Measurements from ENCODE around the gene CAV1.
"Not testable (repeated sequence)": the region's sequence is repeated elsewhere in the genome, so short reads cannot be mapped to it uniquely, and the experiment has no call there.

Gene CAV1

GRCh38 chr7:116524609-116525297 is at the start of gene CAV1:
CAV1 (plus strand) TSS chr7:116525036; CDS start chr7:116525063, 27 bp downstream.
- Histone ChIP-seq H3K9ac (ENCODE audit: low read length in 2 of 2) (peak within 1 kb of the TSS; percentile 99 to 100), H3K4me3 (ENCODE audit: low read length in 2 of 2) (peak within 1 kb of the TSS; percentile 89 to 98), H3K36me3 (ENCODE audit: control insufficient read depth in 2 of 2, insufficient read depth in 2 of 2, low read length in 2 of 2) (peaks cover 2 to 10% of the 10 kb centered on the region in 2 donors), H3K9me3 (ENCODE audit: control insufficient read depth in 2 of 2, low read length in 2 of 2) (no peaks in the 10 kb centered on the region), H3K4me1 (ENCODE audit: control insufficient read depth, insufficient read depth, low read length) (peaks cover 41% of the 10 kb centered on the region), H3K27ac (ENCODE audit: low read length) (peak within 1 kb of the TSS; percentile 100), H3K27me3 (ENCODE audit: control insufficient read depth in 1 of 2, insufficient read depth in 2 of 2, low read length in 2 of 2) (peaks cover 0 to 2% of the 10 kb centered on the region in 2 donors)

GRCh38 chr7:116477625-116478024 is 47.2 kb upstream of the CAV1 start:
- H3K9ac ChIP-seq (ENCODE audit: low read length in 2 of 2), result no peak overlapping the region
- no peaks in the 10 kb centered on the region for H3K36me3 ChIP-seq (ENCODE audit: control insufficient read depth in 2 of 2, insufficient read depth in 2 of 2, low read length in 2 of 2)
- H3K4me1 ChIP-seq (ENCODE audit: control insufficient read depth, insufficient read depth, low read length), result no peaks in the 10 kb centered on the region
- no peaks in the 10 kb centered on the region for H3K27me3 ChIP-seq (ENCODE audit: control insufficient read depth in 1 of 2, insufficient read depth in 2 of 2, low read length in 2 of 2)
- no peak overlapping the region for H3K27ac ChIP-seq (ENCODE audit: low read length)
- H3K4me3 ChIP-seq (ENCODE audit: low read length in 2 of 2), result no peak overlapping the region
- H3K9me3 ChIP-seq (ENCODE audit: control insufficient read depth in 2 of 2, low read length in 2 of 2), result no peaks in the 10 kb centered on the region

- Histone ChIP-seq H3K9ac (ENCODE audit: low read length in 2 of 2) (no peak overlapping the region), H3K4me1 (ENCODE audit: control insufficient read depth, insufficient read depth, low read length) (no peaks in the 10 kb centered on the region), H3K36me3 (ENCODE audit: control insufficient read depth in 2 of 2, insufficient read depth in 2 of 2, low read length in 2 of 2) (no peaks in the 10 kb centered on the region), H3K27me3 (ENCODE audit: control insufficient read depth in 1 of 2, insufficient read depth in 2 of 2, low read length in 2 of 2) (no peaks in the 10 kb centered on the region), H3K27ac (ENCODE audit: low read length) (no peak overlapping the region), H3K4me3 (ENCODE audit: low read length in 2 of 2) (no peak overlapping the region), H3K9me3 (ENCODE audit: control insufficient read depth in 2 of 2, low read length in 2 of 2) (no peaks in the 10 kb centered on the region)
Observed at GRCh38 chr7:116478834-116479233, 46.0 kb upstream of the CAV1 start.

GRCh38 chr7:116483271-116483942 is 41.4 kb upstream of the CAV1 start:
- no peaks in the 10 kb centered on the region for H3K4me1 ChIP-seq (ENCODE audit: control insufficient read depth, insufficient read depth, low read length)
- no peaks in the 10 kb centered on the region for H3K9me3 ChIP-seq (ENCODE audit: control insufficient read depth in 2 of 2, low read length in 2 of 2)
- H3K36me3 ChIP-seq (ENCODE audit: control insufficient read depth in 2 of 2, insufficient read depth in 2 of 2, low read length in 2 of 2), result no peaks in the 10 kb centered on the region
- H3K4me3 ChIP-seq (ENCODE audit: low read length in 2 of 2), result no peak overlapping the region
- no peak overlapping the region for H3K9ac ChIP-seq (ENCODE audit: low read length in 2 of 2)
- H3K27ac ChIP-seq (ENCODE audit: low read length), result no peak overlapping the region
- no peaks in the 10 kb centered on the region for H3K27me3 ChIP-seq (ENCODE audit: control insufficient read depth in 1 of 2, insufficient read depth in 2 of 2, low read length in 2 of 2)

- not testable (repeated sequence) for H3K27me3 ChIP-seq (ENCODE audit: control insufficient read depth in 1 of 2, insufficient read depth in 2 of 2, low read length in 2 of 2); H3K4me1 ChIP-seq (ENCODE audit: control insufficient read depth, insufficient read depth, low read length); H3K27ac ChIP-seq (ENCODE audit: low read length); H3K4me3 ChIP-seq (ENCODE audit: low read length in 2 of 2); H3K9ac ChIP-seq (ENCODE audit: low read length in 2 of 2); H3K9me3 ChIP-seq (ENCODE audit: control insufficient read depth in 2 of 2, low read length in 2 of 2); H3K36me3 ChIP-seq (ENCODE audit: control insufficient read depth in 2 of 2, insufficient read depth in 2 of 2, low read length in 2 of 2)
Observed at GRCh38 chr7:116484389-116484788, 40.4 kb upstream of the CAV1 start.

- Histone ChIP-seq H3K4me3 (ENCODE audit: low read length in 2 of 2) (no peak overlapping the region), H3K9me3 (ENCODE audit: control insufficient read depth in 2 of 2, low read length in 2 of 2) (no peaks in the 10 kb centered on the region), H3K27me3 (ENCODE audit: control insufficient read depth in 1 of 2, insufficient read depth in 2 of 2, low read length in 2 of 2) (no peaks in the 10 kb centered on the region), H3K36me3 (ENCODE audit: control insufficient read depth in 2 of 2, insufficient read depth in 2 of 2, low read length in 2 of 2) (no peaks in the 10 kb centered on the region), H3K9ac (ENCODE audit: low read length in 2 of 2) (no peak overlapping the region), H3K27ac (ENCODE audit: low read length) (no peak overlapping the region), H3K4me1 (ENCODE audit: control insufficient read depth, insufficient read depth, low read length) (no peaks in the 10 kb centered on the region)
Observed at GRCh38 chr7:116487907-116488521, 36.8 kb upstream of the CAV1 start.

- no peak overlapping the region for H3K4me3 ChIP-seq (ENCODE audit: low read length in 2 of 2)
- no peaks in the 10 kb centered on the region for H3K4me1 ChIP-seq (ENCODE audit: control insufficient read depth, insufficient read depth, low read length)
- H3K27me3 ChIP-seq (ENCODE audit: control insufficient read depth in 1 of 2, insufficient read depth in 2 of 2, low read length in 2 of 2), result no peaks in the 10 kb centered on the region
- H3K9ac ChIP-seq (ENCODE audit: low read length in 2 of 2), result no peak overlapping the region
- no peaks in the 10 kb centered on the region for H3K36me3 ChIP-seq (ENCODE audit: control insufficient read depth in 2 of 2, insufficient read depth in 2 of 2, low read length in 2 of 2)
- H3K9me3 ChIP-seq (ENCODE audit: control insufficient read depth in 2 of 2, low read length in 2 of 2), result no peaks in the 10 kb centered on the region
- no peak overlapping the region for H3K27ac ChIP-seq (ENCODE audit: low read length)
Observed at GRCh38 chr7:116490351-116490750, 34.5 kb upstream of the CAV1 start.

- H3K4me3 ChIP-seq (ENCODE audit: low read length in 2 of 2), result no peak overlapping the region
- peaks cover 2% of the 10 kb centered on the region for H3K4me1 ChIP-seq (ENCODE audit: control insufficient read depth, insufficient read depth, low read length)
- H3K36me3 ChIP-seq (ENCODE audit: control insufficient read depth in 2 of 2, insufficient read depth in 2 of 2, low read length in 2 of 2), result no peaks in the 10 kb centered on the region
- no peak overlapping the region for H3K9ac ChIP-seq (ENCODE audit: low read length in 2 of 2)
- H3K9me3 ChIP-seq (ENCODE audit: control insufficient read depth in 2 of 2, low read length in 2 of 2), result no peaks in the 10 kb centered on the region
- no peaks in the 10 kb centered on the region for H3K27me3 ChIP-seq (ENCODE audit: control insufficient read depth in 1 of 2, insufficient read depth in 2 of 2, low read length in 2 of 2)
- no peak overlapping the region for H3K27ac ChIP-seq (ENCODE audit: low read length)
Observed at GRCh38 chr7:116491887-116492653, 32.8 kb upstream of the CAV1 start.

- no peaks in the 10 kb centered on the region for H3K9me3 ChIP-seq (ENCODE audit: control insufficient read depth in 2 of 2, low read length in 2 of 2)
- H3K27me3 ChIP-seq (ENCODE audit: control insufficient read depth in 1 of 2, insufficient read depth in 2 of 2, low read length in 2 of 2), result no peaks in the 10 kb centered on the region
- no peak overlapping the region for H3K27ac ChIP-seq (ENCODE audit: low read length)
- no peak overlapping the region for H3K9ac ChIP-seq (ENCODE audit: low read length in 2 of 2)
- H3K36me3 ChIP-seq (ENCODE audit: control insufficient read depth in 2 of 2, insufficient read depth in 2 of 2, low read length in 2 of 2), result no peaks in the 10 kb centered on the region
- H3K4me3 ChIP-seq (ENCODE audit: low read length in 2 of 2), result no peak overlapping the region
- peaks cover 2% of the 10 kb centered on the region for H3K4me1 ChIP-seq (ENCODE audit: control insufficient read depth, insufficient read depth, low read length)
Observed at GRCh38 chr7:116492654-116493109, 32.2 kb upstream of the CAV1 start.

GRCh38 chr7:116493449-116493848 is 31.4 kb upstream of the CAV1 start:
- Histone ChIP-seq H3K36me3 (ENCODE audit: control insufficient read depth in 2 of 2, insufficient read depth in 2 of 2, low read length in 2 of 2) (no peaks in the 10 kb centered on the region), H3K9ac (ENCODE audit: low read length in 2 of 2) (no peak overlapping the region), H3K9me3 (ENCODE audit: control insufficient read depth in 2 of 2, low read length in 2 of 2) (no peaks in the 10 kb centered on the region), H3K4me3 (ENCODE audit: low read length in 2 of 2) (no peak overlapping the region), H3K4me1 (ENCODE audit: control insufficient read depth, insufficient read depth, low read length) (peaks cover 2% of the 10 kb centered on the region), H3K27me3 (ENCODE audit: control insufficient read depth in 1 of 2, insufficient read depth in 2 of 2, low read length in 2 of 2) (no peaks in the 10 kb centered on the region), H3K27ac (ENCODE audit: low read length) (no peak overlapping the region)

All from stomach smooth muscle (tissue), 2 donors.